Measurements from ENCODE around the gene NOS1AP.

The NOS1AP gene

GRCh38 chr1:162385702-162386101 lies 316.2 kb downstream of the NOS1AP start:
- DNase-seq (ENCODE audit: low read depth in 2 of 2), result no peak

- DNase-seq (ENCODE audit: low read depth in 2 of 2), result no peak
Observed at GRCh38 chr1:162386292-162387225, 317.1 kb downstream of the NOS1AP start.

GRCh38 chr1:162387226-162388082 lies 318.0 kb downstream of the NOS1AP start:
- DNase-seq (ENCODE audit: low read depth in 2 of 2), result no peak

GRCh38 chr1:162388083-162388594 lies 318.6 kb downstream of the NOS1AP start:
- no peak for DNase-seq (ENCODE audit: low read depth in 2 of 2)

GRCh38 chr1:162388615-162389014 lies 319.1 kb downstream of the NOS1AP start:
- DNase-seq (ENCODE audit: low read depth in 2 of 2), result no peak

- DNase-seq (ENCODE audit: low read depth in 2 of 2), result no peak
Observed at GRCh38 chr1:162389021-162389818, 319.7 kb downstream of the NOS1AP start.

GRCh38 chr1:162389971-162390370 lies 320.5 kb downstream of the NOS1AP start:
- no peak for DNase-seq (ENCODE audit: low read depth in 2 of 2)

- DNase-seq (ENCODE audit: low read depth in 2 of 2), result no peak
Observed at GRCh38 chr1:162390396-162391185, 321.1 kb downstream of the NOS1AP start.

GRCh38 chr1:162391790-162392563 lies 322.5 kb downstream of the NOS1AP start:
- no peak for DNase-seq (ENCODE audit: low read depth in 2 of 2)

- DNase-seq (ENCODE audit: low read depth in 2 of 2), result no peak
Observed at GRCh38 chr1:162396201-162396906, 326.9 kb downstream of the NOS1AP start.

GRCh38 chr1:162397039-162397448 lies 327.6 kb downstream of the NOS1AP start:
- no peak for DNase-seq (ENCODE audit: low read depth in 2 of 2)

GRCh38 chr1:162397943-162398560 lies 328.6 kb downstream of the NOS1AP start:
- DNase-seq (ENCODE audit: low read depth in 2 of 2), result no peak

GRCh38 chr1:162398999-162399580 lies 329.6 kb downstream of the NOS1AP start:
- no peak for DNase-seq (ENCODE audit: low read depth in 2 of 2)

- DNase-seq (ENCODE audit: low read depth in 2 of 2), result no peak
Observed at GRCh38 chr1:162400790-162401355, 331.4 kb downstream of the NOS1AP start.

GRCh38 chr1:162404550-162405160 lies 335.2 kb downstream of the NOS1AP start:
- no peak for DNase-seq (ENCODE audit: low read depth in 2 of 2)

- DNase-seq (ENCODE audit: low read depth in 2 of 2), result no peak
Observed at GRCh38 chr1:162405800-162406199, 336.3 kb downstream of the NOS1AP start.

- no peak for DNase-seq (ENCODE audit: low read depth in 2 of 2)
Observed at GRCh38 chr1:162406811-162407210, 337.3 kb downstream of the NOS1AP start.

- no peak for DNase-seq (ENCODE audit: low read depth in 2 of 2)
Observed at GRCh38 chr1:162407539-162407938, 338.0 kb downstream of the NOS1AP start.

Measured in stimulated activated CD8-positive, alpha-beta memory T cell treated with anti-CD3 and anti-CD28 coated beads, Interleukin-2, amount 100 ng/mL, for 1 hour (primary cell).